Stimulated activated CD8-positive, alpha-beta memory T cell treated with anti-CD3 and anti-CD28 coated beads, Interleukin-12 subunit alpha, Interleukin-12 subunit beta, amount 100 ng/mL, for 24 hours (primary cell): ENCODE results near the gene OR13H1.
"Not testable (repeated sequence)": the region's sequence is repeated elsewhere in the genome, so short reads cannot be mapped to it uniquely, and the experiment has no call there.

ENCODE experiments used
- DNase-seq: peaks from one replicate; pipeline ENCODE4 v3.0.0-alpha.2; 2020; ENCODE audit errors: extremely low read depth

The OR13H1 gene, protein sequence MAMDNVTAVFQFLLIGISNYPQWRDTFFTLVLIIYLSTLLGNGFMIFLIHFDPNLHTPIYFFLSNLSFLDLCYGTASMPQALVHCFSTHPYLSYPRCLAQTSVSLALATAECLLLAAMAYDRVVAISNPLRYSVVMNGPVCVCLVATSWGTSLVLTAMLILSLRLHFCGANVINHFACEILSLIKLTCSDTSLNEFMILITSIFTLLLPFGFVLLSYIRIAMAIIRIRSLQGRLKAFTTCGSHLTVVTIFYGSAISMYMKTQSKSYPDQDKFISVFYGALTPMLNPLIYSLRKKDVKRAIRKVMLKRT

GRCh38 chrX:131543774-131544173, at the start of gene OR13H1:
Gene OR13H1 (plus strand): TSS chrX:131544074. CDS start chrX:131544074, 0 bp downstream.
- no peak for DNase-seq

DNA sequence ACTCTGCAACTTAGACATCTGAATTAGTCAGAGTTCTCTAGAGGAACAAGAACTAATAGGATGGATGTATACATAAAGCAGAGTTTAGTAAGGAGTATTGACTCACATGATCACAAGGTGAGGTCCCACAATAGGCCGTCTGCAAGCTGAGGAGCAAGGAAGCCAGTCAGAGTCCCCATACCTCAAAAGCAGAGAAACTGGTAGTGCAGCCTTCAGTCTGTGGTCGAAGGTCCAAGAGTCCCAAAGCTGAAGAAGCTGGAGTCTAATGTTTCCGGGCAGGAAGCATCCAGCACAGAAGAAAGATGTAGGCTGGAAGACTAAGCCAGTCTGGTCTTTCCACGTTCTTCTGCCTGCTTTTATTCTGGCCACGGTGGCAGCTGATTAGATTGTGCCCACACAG, 42.3 kb upstream of the OR13H1 start:
- DNase-seq, result not testable (repeated sequence)

GRCh38 chrX:131513159-131513914, 30.5 kb upstream of the OR13H1 start:
- no peak for DNase-seq

DNA sequence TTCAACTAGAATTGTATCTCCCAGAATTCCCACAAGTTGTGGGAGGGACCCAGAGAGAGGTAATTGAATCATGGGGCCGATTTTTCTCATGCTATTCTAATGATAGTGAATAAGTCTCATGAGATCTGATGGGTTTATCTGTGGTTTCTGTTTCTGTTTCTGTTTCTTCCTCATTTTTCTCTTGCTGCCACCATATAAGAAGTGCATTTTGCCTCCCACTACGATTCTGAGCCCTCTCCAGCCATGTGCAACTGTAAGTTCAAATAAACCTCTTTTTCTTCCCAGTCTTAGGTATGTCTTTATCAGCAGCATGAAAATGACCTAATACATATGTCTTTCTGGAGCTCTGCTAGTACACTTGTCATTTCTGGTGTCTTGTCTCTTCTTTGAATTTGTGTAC, 22.1 kb upstream of the OR13H1 start:
- no peak for DNase-seq

DNA sequence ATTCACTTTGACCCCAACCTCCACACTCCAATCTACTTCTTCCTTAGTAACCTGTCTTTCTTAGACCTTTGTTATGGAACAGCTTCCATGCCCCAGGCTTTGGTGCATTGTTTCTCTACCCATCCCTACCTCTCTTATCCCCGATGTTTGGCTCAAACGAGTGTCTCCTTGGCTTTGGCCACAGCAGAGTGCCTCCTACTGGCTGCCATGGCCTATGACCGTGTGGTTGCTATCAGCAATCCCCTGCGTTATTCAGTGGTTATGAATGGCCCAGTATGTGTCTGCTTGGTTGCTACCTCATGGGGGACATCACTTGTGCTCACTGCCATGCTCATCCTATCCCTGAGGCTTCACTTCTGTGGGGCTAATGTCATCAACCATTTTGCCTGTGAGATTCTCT, 344 bp downstream of the OR13H1 start:
- DNase-seq, result no peak

DNA sequence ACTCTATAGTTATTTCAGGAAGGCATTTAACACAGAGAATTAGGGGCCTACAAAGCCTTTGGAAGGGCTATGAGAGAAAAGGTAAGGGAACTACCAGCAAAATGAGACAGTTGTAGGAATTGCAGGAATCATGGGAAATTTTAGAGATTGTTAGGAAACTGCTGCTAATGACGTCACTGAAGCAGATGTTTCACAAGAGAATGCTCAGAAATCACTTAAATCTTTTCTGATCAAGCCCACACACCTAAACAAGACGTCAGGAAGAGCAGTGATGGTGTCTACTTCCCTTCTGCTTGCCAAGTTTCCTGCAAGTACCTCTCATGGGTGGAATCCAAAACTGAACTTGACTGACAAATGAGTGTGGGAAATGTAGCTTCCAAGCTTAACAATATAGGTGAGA, 5.1 kb downstream of the OR13H1 start:
- no peak for DNase-seq

GRCh38 chrX:131552453-131552852, 8.6 kb downstream of the OR13H1 start:
- DNase-seq, result not testable (repeated sequence)

- DNase-seq, result no peak
Observed at GRCh38 chrX:131558562-131558961, 14.7 kb downstream of the OR13H1 start.

- no peak for DNase-seq
Observed at GRCh38 chrX:131564553-131565229, 20.8 kb downstream of the OR13H1 start.

GRCh38 chrX:131565909-131566308, 22.0 kb downstream of the OR13H1 start:
- no peak for DNase-seq

- no peak for DNase-seq
Observed at GRCh38 chrX:131571348-131571747, 27.5 kb downstream of the OR13H1 start.

DNA sequence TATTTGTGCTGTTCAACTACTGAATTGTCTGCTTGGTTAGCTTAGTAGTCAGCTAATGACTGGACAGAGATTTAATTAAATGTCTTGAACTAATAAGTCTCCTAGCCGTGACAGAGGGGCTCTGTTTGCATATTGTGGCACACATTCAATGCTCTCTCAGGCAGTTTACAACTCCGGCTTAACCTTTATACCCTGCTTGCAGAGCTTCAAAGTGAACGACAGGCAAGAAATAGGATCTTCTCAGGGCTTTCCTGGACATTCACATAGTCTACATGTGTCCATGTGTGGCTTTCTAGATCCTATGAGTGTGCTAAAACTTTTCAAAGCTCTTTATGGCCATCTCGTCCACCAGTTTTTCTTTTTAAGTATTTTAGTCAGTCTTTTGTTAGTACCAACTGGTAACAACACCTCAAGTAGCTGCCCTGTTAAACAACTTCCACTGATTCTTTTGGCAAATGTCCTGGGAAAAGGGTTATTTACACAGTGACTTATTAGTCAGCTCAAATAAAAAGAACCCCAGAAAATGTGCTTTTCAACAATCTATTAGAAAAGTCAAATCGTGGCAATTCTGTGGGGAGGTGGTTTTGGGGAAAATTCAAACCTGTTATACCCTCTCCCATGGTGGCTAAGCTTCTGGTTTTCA, 28.6 kb downstream of the OR13H1 start:
- no peak for DNase-seq

DNA sequence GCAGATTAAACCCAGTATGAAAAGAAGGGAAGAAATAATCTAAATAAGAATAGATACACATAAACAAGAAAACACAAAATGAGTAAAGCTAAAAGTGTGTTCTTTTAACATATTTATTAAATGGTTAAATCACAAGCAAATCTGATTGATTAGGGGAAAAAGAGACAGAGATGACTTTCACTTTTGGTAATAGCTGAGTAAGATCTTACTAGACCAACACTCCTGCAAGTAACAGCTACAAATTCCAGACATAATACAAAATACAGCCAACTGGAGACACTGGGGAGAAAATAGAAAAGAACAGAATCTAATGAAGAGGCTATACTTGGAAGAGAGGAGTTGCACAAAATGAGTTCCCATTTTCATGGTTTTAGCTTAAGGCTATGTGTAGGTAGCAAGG, 33.5 kb downstream of the OR13H1 start:
- no peak for DNase-seq

DNA sequence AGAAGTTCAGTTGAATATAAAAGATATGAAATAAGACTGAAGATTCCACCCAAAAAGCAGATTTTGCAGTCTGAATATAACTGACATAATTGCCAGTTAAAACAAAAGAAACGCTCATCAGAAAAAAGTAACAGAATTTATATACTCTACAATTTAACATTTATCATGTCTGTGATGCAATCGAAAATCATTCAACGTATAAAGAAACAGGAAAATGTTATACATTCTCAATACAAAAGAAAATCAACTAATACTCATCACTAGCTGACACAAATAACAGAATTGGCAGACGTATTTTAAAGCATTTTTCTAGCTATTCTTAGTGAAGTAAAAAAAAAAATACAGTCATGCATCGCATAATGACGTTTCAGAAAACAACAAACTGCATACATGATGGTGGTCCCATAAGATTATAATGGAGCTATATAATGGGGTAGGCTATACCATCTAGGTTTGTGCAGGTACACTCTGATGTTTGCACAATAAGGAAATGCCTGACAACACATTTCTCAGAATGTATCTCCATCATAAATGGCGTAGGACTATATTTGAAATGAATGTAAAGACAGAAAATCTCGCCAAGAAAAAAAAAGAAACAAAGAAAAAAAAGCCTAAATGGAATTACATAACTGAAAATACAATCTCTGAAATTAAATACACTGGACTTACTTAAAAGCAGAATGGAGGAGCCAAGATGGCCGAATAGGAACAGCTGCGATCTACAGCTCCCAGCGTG, 34.3 kb downstream of the OR13H1 start:
- no peak for DNase-seq

GRCh38 chrX:131578735-131579367, 35.0 kb downstream of the OR13H1 start:
- not testable (repeated sequence) for DNase-seq

GRCh38 chrX:131588995-131589394, 45.1 kb downstream of the OR13H1 start:
- no peak for DNase-seq
